Vagina (tissue), 2 donors: ENCODE results near the gene IQSEC1. TPM values are rescaled to one million over a fixed set of nuclear protein-coding genes. Genes with fewer than 3 reads are reported as not detected.

Source experiments
- DNase-seq, 2 donors: peaks; one replicate each; pipeline ENCODE4 v3.0.0-alpha.2; 2017; ENCODE audit errors: extremely low spot score in 2 of 2
- H3K27ac ChIP-seq: fragments of 200-600 bp; sonication (generic); one replicate; pipeline ENCODE4 v1.5.1; 2019
- H3K27me3 ChIP-seq: fragments of 200-600 bp; sonication (generic); one replicate; pipeline ENCODE4 v1.5.1; 2019
- H3K36me3 ChIP-seq, 2 donors: fragments of 200-600 bp; sonication (generic); one replicate each; pipeline ENCODE4 v1.5.1; 2017 to 2019
- H3K4me1 ChIP-seq: fragments of 200-600 bp; sonication (generic); one replicate; pipeline ENCODE4 v1.5.1; 2019
- H3K4me3 ChIP-seq, 2 donors: fragments of 200-600 bp; sonication (generic); 1 replicate in 1 of 2; 2 replicates in 1 of 2; pipeline ENCODE4 v1.5.1; 2016 to 2019
- H3K9me3 ChIP-seq: fragments of 200-600 bp; sonication (generic); one replicate; pipeline ENCODE4 v1.5.1; 2019
- POLR2A ChIP-seq, 2 donors: fragments of 450-650 bp; IDR thresholded peaks; one replicate each; pipeline ENCODE4 v1.6.1; 2017; ENCODE audit warnings: antibody characterized with exemption in 2 of 2, mild to moderate bottlenecking in 2 of 2, moderate library complexity in 2 of 2
- POLR2AphosphoS5 ChIP-seq, 2 donors: sonication (generic); formaldehyde crosslinking; IDR thresholded peaks; one replicate each; pipeline ENCODE4 v1.9.0; 2017; ENCODE audit warnings: antibody characterized with exemption in 2 of 2, mild to moderate bottlenecking in 2 of 2, low read depth in 1 of 2; ENCODE audit not compliant: insufficient read depth in 1 of 2
- intact Hi-C: fragments of 100-400 bp; cut with DNase I; formaldehyde crosslinking; loops from one replicate; pipeline ENCODE4 v1.15.1; 2023
- total RNA-seq: library from RNA; depleted of rRNA; stranded (reverse); fragments of >200 nt; gene quantifications from one replicate; pipeline ENCODE4 v1.2.3, GENCODE V29; 2016
- TF ChIP-seq, protein P1 (sequence below), 3 experiments: fragments of 450-650 bp in 2 of 3; fragments of 200-600 bp in 1 of 3; sonication (generic) in 1 of 3; IDR thresholded peaks; one replicate each; pipeline ENCODE4 v1.5.1; 2017 to 2019; ENCODE audit warnings: antibody characterized with exemption in 3 of 3, mild to moderate bottlenecking in 2 of 3, moderate library complexity in 2 of 3

IQSEC1 gene
- total RNA-seq, 1 donor from 2014 or later, result 34.9 TPM

DNA sequence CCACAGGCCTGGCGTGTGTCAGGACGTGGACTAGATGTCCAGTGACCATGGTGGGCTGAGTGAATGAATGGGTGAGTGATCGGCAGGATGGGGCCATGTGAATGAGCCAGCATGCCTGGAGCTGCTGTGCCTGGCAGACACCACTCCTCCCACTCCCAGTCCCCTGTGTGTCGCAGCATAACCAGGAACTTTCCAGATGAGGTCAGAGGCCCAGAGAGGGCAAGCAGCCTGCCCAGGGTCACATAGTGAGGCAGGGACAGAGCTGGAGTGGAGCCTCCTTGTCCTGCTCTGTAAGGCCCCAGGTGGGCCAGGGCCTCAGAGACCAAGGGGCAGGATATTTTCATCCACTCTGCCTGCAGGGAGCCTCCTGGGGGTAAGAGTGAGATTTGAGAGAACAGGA, 6.4 kb downstream of the IQSEC1 start:
- no peak for DNase-seq
- intact Hi-C loops, result no loop called here
- H3K4me1 ChIP-seq, result no peaks in the 10 kb centered on the region
- no peak overlapping the region for H3K4me3 ChIP-seq
- H3K27ac ChIP-seq, result no peak overlapping the region
- no peaks in the 10 kb centered on the region for H3K36me3 ChIP-seq
- H3K27me3 ChIP-seq, result no peaks in the 10 kb centered on the region
- no peaks in the 10 kb centered on the region for H3K9me3 ChIP-seq
- TF ChIP-seq POLR2AphosphoS5 (IDR thresholded peaks at IDR 0.05; ENCODE audit: insufficient read depth in 1 of 2, low read depth in 1 of 2) (no peak), POLR2A (IDR thresholded peaks at IDR 0.05) (no peak)
- TF ChIP-seq, protein P1, sequence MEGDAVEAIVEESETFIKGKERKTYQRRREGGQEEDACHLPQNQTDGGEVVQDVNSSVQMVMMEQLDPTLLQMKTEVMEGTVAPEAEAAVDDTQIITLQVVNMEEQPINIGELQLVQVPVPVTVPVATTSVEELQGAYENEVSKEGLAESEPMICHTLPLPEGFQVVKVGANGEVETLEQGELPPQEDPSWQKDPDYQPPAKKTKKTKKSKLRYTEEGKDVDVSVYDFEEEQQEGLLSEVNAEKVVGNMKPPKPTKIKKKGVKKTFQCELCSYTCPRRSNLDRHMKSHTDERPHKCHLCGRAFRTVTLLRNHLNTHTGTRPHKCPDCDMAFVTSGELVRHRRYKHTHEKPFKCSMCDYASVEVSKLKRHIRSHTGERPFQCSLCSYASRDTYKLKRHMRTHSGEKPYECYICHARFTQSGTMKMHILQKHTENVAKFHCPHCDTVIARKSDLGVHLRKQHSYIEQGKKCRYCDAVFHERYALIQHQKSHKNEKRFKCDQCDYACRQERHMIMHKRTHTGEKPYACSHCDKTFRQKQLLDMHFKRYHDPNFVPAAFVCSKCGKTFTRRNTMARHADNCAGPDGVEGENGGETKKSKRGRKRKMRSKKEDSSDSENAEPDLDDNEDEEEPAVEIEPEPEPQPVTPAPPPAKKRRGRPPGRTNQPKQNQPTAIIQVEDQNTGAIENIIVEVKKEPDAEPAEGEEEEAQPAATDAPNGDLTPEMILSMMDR (IDR thresholded peaks at IDR 0.05), result no peak

- no peaks in the 10 kb centered on the region for H3K4me1 ChIP-seq
- H3K27me3 ChIP-seq, result no peaks in the 10 kb centered on the region
- intact Hi-C loops, result no loop called here
- no peaks in the 10 kb centered on the region for H3K9me3 ChIP-seq
- no peaks in the 10 kb centered on the region for H3K36me3 ChIP-seq
- DNase-seq, result no peak
- no peak for TF ChIP-seq POLR2AphosphoS5 (IDR thresholded peaks at IDR 0.05; ENCODE audit: insufficient read depth in 1 of 2, low read depth in 1 of 2)
- TF ChIP-seq, protein P1 (IDR thresholded peaks at IDR 0.05), result no peak
- TF ChIP-seq POLR2A (IDR thresholded peaks at IDR 0.05), result no peak
- H3K4me3 ChIP-seq, result no peak overlapping the region
- H3K27ac ChIP-seq, result no peak overlapping the region
Observed at GRCh38 chr3:13066236-13066635, 7.0 kb downstream of the IQSEC1 start.

GRCh38 chr3:13065727-13066126, 7.5 kb downstream of the IQSEC1 start:
- no peak overlapping the region for H3K4me3 ChIP-seq
- no peaks in the 10 kb centered on the region for H3K36me3 ChIP-seq
- H3K4me1 ChIP-seq, result no peaks in the 10 kb centered on the region
- DNase-seq, result no peak
- H3K27me3 ChIP-seq, result no peaks in the 10 kb centered on the region
- no peak for TF ChIP-seq POLR2A (IDR thresholded peaks at IDR 0.05)
- H3K27ac ChIP-seq, result no peak overlapping the region
- H3K9me3 ChIP-seq, result no peaks in the 10 kb centered on the region
- intact Hi-C loops, result no loop called here

GRCh38 chr3:13064964-13065363, 8.3 kb downstream of the IQSEC1 start:
- no peak for DNase-seq
- H3K4me1 ChIP-seq, result no peaks in the 10 kb centered on the region
- TF ChIP-seq, protein P1 (IDR thresholded peaks at IDR 0.05), result no peak
- TF ChIP-seq POLR2AphosphoS5 (IDR thresholded peaks at IDR 0.05; ENCODE audit: insufficient read depth in 1 of 2, low read depth in 1 of 2) (no peak), POLR2A (IDR thresholded peaks at IDR 0.05) (no peak)
- no peaks in the 10 kb centered on the region for H3K36me3 ChIP-seq
- H3K27me3 ChIP-seq, result no peaks in the 10 kb centered on the region
- H3K4me3 ChIP-seq, result no peak overlapping the region
- intact Hi-C loops, result no loop called here
- H3K27ac ChIP-seq, result no peak overlapping the region
- no peaks in the 10 kb centered on the region for H3K9me3 ChIP-seq

DNA sequence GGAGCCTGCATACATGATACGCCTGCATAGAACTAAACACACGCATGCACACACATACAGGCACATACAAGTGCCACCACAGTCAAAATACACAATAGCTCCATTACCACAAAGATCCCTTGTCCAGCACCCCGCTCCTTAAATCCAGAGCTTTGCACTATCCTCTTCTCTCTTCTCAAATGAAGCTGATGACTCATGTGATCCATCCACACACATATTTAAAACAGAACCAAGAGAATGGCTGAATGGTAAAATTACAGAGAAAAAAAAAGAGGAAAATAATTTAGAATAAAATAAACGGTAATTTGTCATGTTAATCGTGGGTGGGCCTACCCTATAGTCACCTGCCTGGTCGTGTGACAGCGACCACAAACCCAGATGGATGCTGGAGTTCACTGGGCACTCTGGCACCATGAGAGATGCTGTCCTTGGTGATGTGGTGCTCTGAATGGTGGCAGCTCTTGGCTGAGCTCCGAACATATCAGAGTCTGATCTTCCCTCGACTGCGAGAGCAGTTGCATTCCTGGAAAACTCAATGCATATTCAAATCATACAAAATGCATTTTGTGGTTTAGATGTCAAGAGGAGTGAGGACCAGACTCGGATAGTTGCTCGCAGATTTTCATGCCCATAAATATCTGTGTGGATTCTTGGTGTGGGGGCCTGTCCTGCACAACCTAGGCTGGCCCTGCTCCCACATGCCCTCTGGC, 8.9 kb downstream of the IQSEC1 start:
- H3K4me1 ChIP-seq, result no peaks in the 10 kb centered on the region
- H3K36me3 ChIP-seq, result no peaks in the 10 kb centered on the region
- no peaks in the 10 kb centered on the region for H3K27me3 ChIP-seq
- H3K27ac ChIP-seq, result no peak overlapping the region
- no peak for DNase-seq
- TF ChIP-seq, protein P1 (IDR thresholded peaks at IDR 0.05), result no peak
- TF ChIP-seq POLR2AphosphoS5 (IDR thresholded peaks at IDR 0.05; ENCODE audit: insufficient read depth in 1 of 2, low read depth in 1 of 2) (no peak), POLR2A (IDR thresholded peaks at IDR 0.05) (no peak)
- H3K4me3 ChIP-seq, result no peak overlapping the region
- intact Hi-C loops, result no loop called here
- no peaks in the 10 kb centered on the region for H3K9me3 ChIP-seq
